ENCODE measurements around the gene PRMT7.

PRMT7 gene

GRCh38 chr16:68275611-68276191 lies 35.1 kb upstream of the PRMT7 start:
- no peak overlapping the region for H3K4me3 ChIP-seq (ENCODE audit: low read length)
- peak; percentile 89 for DNase-seq (ENCODE audit: low read depth)
- no peak for TF ChIP-seq CTCF (IDR thresholded peaks at IDR 0.05; ENCODE audit: insufficient read depth, low read depth, low read length, missing control alignments)

- no peak for TF ChIP-seq CTCF (IDR thresholded peaks at IDR 0.05; ENCODE audit: insufficient read depth, low read depth, low read length, missing control alignments)
- no peak overlapping the region for H3K4me3 ChIP-seq (ENCODE audit: low read length)
- no peak for DNase-seq (ENCODE audit: low read depth)
Observed at GRCh38 chr16:68276223-68276622, 34.6 kb upstream of the PRMT7 start.

- no peak for DNase-seq (ENCODE audit: low read depth)
- H3K4me3 ChIP-seq (ENCODE audit: low read length): no peak overlapping the region
- no peak for TF ChIP-seq CTCF (IDR thresholded peaks at IDR 0.05; ENCODE audit: insufficient read depth, low read depth, low read length, missing control alignments)
Observed at GRCh38 chr16:68279726-68280558, 30.9 kb upstream of the PRMT7 start.

GRCh38 chr16:68281368-68282063 lies 29.3 kb upstream of the PRMT7 start:
- H3K4me3 ChIP-seq (ENCODE audit: low read length): no peak overlapping the region
- no peak for DNase-seq (ENCODE audit: low read depth)
- TF ChIP-seq CTCF (IDR thresholded peaks at IDR 0.05; ENCODE audit: insufficient read depth, low read depth, low read length, missing control alignments): no peak

GRCh38 chr16:68282064-68282452 lies 28.8 kb upstream of the PRMT7 start:
- DNase-seq (ENCODE audit: low read depth): no peak
- H3K4me3 ChIP-seq (ENCODE audit: low read length): no peak overlapping the region
- TF ChIP-seq CTCF (IDR thresholded peaks at IDR 0.05; ENCODE audit: insufficient read depth, low read depth, low read length, missing control alignments): no peak

GRCh38 chr16:68283346-68283745 lies 27.5 kb upstream of the PRMT7 start:
- H3K4me3 ChIP-seq (ENCODE audit: low read length): no peak overlapping the region
- no peak for DNase-seq (ENCODE audit: low read depth)
- TF ChIP-seq CTCF (IDR thresholded peaks at IDR 0.05; ENCODE audit: insufficient read depth, low read depth, low read length, missing control alignments): no peak

Data from epithelial cell of esophagus (primary cell).